OCI-LY7 (cell line): ENCODE results near the gene ZNF778.

Experiments used
- CTCF ChIP-seq: fragments of 200-600 bp; sonication (generic); conservative IDR thresholded peaks from 2 replicates; pipeline ENCODE4 v1.5.1; 2014; ENCODE audit warnings: mild to moderate bottlenecking, antibody characterized with exemption, low read length, moderate library complexity, mixed read lengths
- EZH2phosphoT487 ChIP-seq: fragments of 200-600 bp; sonication (generic); IDR thresholded peaks from 2 replicates; pipeline ENCODE4 v1.6.1; 2018; ENCODE audit warnings: low read depth, borderline replicate concordance, mild to moderate bottlenecking, mixed run types, antibody characterized with exemption, low read length, moderate library complexity, mixed read lengths

DNA sequence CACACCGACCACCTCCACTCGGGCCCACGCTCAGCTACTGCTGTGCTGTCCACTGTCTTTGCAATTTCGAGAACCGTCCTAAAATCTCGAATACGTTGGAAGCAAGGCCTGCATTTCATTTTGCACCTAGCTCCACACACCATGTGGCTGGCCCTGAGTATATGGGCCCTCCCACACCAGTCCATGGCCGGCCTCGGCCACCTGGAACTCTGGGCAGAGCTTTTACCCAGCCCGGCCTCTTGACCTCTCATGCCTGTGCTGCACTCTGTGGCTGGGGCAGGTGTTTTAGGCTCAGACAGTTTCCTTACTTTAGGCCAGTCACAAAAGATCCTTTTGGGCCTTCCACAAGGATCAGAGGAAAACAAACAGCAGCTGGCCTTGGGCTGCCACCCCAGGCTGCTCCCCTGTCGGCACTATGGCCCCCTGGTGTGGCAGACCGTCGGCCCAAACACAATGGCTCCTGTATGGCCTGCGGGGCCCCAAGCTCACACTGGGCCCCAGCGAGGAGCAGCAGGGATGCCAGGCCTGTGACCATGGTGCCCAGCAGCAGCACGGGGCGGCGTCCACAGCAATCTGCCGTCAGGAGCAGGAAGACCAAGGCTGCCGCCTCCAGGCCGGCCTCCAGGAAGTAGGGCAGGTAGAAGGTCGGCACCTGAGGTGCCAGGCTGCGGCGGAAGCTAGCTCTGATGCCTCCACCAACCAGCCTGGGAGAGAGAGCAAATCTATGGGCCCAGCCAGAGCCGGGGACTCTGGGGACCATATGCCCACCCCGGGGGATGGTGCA, 19.7 kb upstream of the ZNF778 start:
- TF ChIP-seq CTCF = no peak
- no peak for TF ChIP-seq EZH2phosphoT487
